HepG2 (cell line): ENCODE measurements around the gene ELOVL7. TPM values are rescaled to one million over a fixed set of nuclear protein-coding genes. Genes with fewer than 3 reads are reported as not detected.

ENCODE experiments used
- ATAC-seq: fragments of 200-7000 bp; cut with Tn5 transposase; 3 replicates; pipeline ENCODE4 v1.9.1; 2020; ENCODE audit warnings: mild to moderate bottlenecking, moderate library complexity
- BruUV-seq: library from RNA; stranded (reverse); fragments of 400-500 nt; replicated peaks from 2 replicates; lab custom pipeline; 2021; lab: Mats Ljungman, UMichigan
- CTCF ChIA-PET: fragments of 300-600 bp; formaldehyde crosslinking; extraction: SDS; loops from one replicate; lab custom pipeline; 2021; ENCODE audit warnings: low total read pairs, inconsistent platforms, low intra/inter-chr PET ratio; lab: Yijun Ruan, JAX
- POLR2A ChIA-PET: fragments of 350-600 bp; sonication (Branson Sonifier 250); formaldehyde crosslinking; loops from one replicate; lab custom pipeline; 2020; ENCODE audit warnings: antibody characterized with exemption, inconsistent platforms; lab: Yijun Ruan, JAX
- DNase-seq: peaks from one replicate; pipeline ENCODE4 v3.0.0-alpha.2; 2015; ENCODE audit warnings: low spot score
- FAIRE-seq: peaks from 3 replicates; lab custom pipeline; 2011; peaks lifted over from hg19 to GRCh38; lab: Jason Lieb, UNC
- H2AFZ ChIP-seq: one replicate; pipeline ENCODE4 v1.6.1; 2011; ENCODE audit warnings: low read length, inconsistent platforms
- H3K27ac ChIP-seq: fragments of 300-600 bp; 3 replicates; pipeline ENCODE4 v1.8.0; 2011; ENCODE audit warnings: mixed run types, mild to moderate bottlenecking, mixed read lengths, low read length, inconsistent platforms; ENCODE audit not compliant: insufficient read depth; ENCODE audit errors: extremely low read length
- H3K27me3 ChIP-seq, 2 experiments: fragments of 200-600 bp in 1 of 2; 2 replicates in 1 of 2; 3 replicates in 1 of 2; pipeline versions ENCODE4 v1.6.0 to v1.8.0; 2011; ENCODE audit warnings: low read length in 2 of 2, mild to moderate bottlenecking in 2 of 2, moderate library complexity in 2 of 2, inconsistent platforms in 1 of 2; ENCODE audit not compliant: insufficient read depth in 2 of 2, control insufficient read depth in 1 of 2
- H3K36me3 ChIP-seq, 2 experiments: fragments of 200-600 bp in 1 of 2; replicated peaks in 1 of 2; 2 replicates in 1 of 2; 3 replicates in 1 of 2; pipeline versions ENCODE4 v1.5.1 to v1.8.0; 2011; ENCODE audit warnings: low read length in 2 of 2, inconsistent platforms in 1 of 2; ENCODE audit not compliant: insufficient read depth in 2 of 2, control insufficient read depth in 1 of 2
- H3K4me1 ChIP-seq: 2 replicates; pipeline ENCODE4 v1.5.1; 2012; ENCODE audit warnings: low read length, inconsistent platforms; ENCODE audit not compliant: insufficient read depth
- H3K4me2 ChIP-seq: 2 replicates; pipeline ENCODE4 v1.6.0; 2011; ENCODE audit warnings: low read depth, low read length, inconsistent platforms
- H3K4me3 ChIP-seq, 3 experiments: fragments of 200-600 bp in 1 of 3; sonication (generic), shearing (Covaris generic) in 1 of 3; replicated peaks in 1 of 3; 2 replicates each; pipeline ENCODE4 v1.5.1; 2011 to 2016; ENCODE audit warnings: low read length in 3 of 3, inconsistent platforms in 2 of 3, low read depth in 2 of 3, mild to moderate bottlenecking in 2 of 3, control low read depth in 1 of 3, mixed read lengths in 1 of 3; ENCODE audit not compliant: insufficient read depth in 1 of 3
- H3K79me2 ChIP-seq: one replicate; pipeline ENCODE4 v1.6.1; 2011; ENCODE audit warnings: low read length, inconsistent platforms; ENCODE audit not compliant: insufficient read depth
- H3K9ac ChIP-seq: 2 replicates; pipeline ENCODE4 v1.6.0; 2011; ENCODE audit warnings: mild to moderate bottlenecking, low read depth, low read length, inconsistent platforms; ENCODE audit not compliant: insufficient read depth
- H3K9me3 ChIP-seq: 2 replicates; pipeline ENCODE4 v1.5.1; 2012; ENCODE audit warnings: mild to moderate bottlenecking, low read length
- H4K20me1 ChIP-seq: 2 replicates; pipeline ENCODE4 v1.6.0; 2011; ENCODE audit warnings: inconsistent platforms, mild to moderate bottlenecking, low read length, moderate library complexity; ENCODE audit not compliant: insufficient read depth
- ARNTL ChIP-seq: sonication (generic); formaldehyde crosslinking; IDR thresholded peaks from 2 replicates; pipeline ENCODE4 v1.4.0; 2020; ENCODE audit warnings: mild to moderate bottlenecking, missing genetic modification reagents
- KDM5A ChIP-seq: fragments of 200-600 bp; sonication (generic); IDR thresholded peaks from 2 replicates; pipeline ENCODE4 v1.7.0; 2018; ENCODE audit warnings: antibody characterized with exemption, mild to moderate bottlenecking, low read length, borderline replicate concordance
- MAFF ChIP-seq: IDR thresholded peaks from 2 replicates; pipeline ENCODE4 v1.6.1; 2011; ENCODE audit warnings: low read depth, low read length, improper control_type of control experiment
- PBX3 ChIP-seq: sonication (generic); formaldehyde crosslinking; IDR thresholded peaks from 2 replicates; pipeline ENCODE4 v1.8.1; 2023; ENCODE audit warnings: missing genetic modification reagents, inconsistent platforms, borderline replicate concordance
- RFX1 ChIP-seq: fragments of 450-650 bp; IDR thresholded peaks from 2 replicates; pipeline ENCODE4 v1.6.1; 2017
- ZNF460 ChIP-seq: sonication (generic); formaldehyde crosslinking; IDR thresholded peaks from 2 replicates; pipeline ENCODE4 v1.5.1; 2020; ENCODE audit warnings: missing genetic modification reagents, mild to moderate bottlenecking, borderline replicate concordance
- ZNF577 ChIP-seq: sonication (generic); formaldehyde crosslinking; IDR thresholded peaks from 2 replicates; pipeline ENCODE4 v1.4.0; 2020; ENCODE audit warnings: mild to moderate bottlenecking, low read depth, missing genetic modification reagents, borderline replicate concordance
- WGBS: methylation state at CpG from one replicate; pipeline ENCODE4 v1.1.6; 2017; ENCODE audit warnings: low lambda C conversion rate; 5-methylcytosine and 5-hydroxymethylcytosine counted together
- in situ Hi-C: cut with HindIII; loops from 2 replicates; pipeline ENCODE4 v1.10.0; 2017; ENCODE audit warnings: low pct_unique_long_range_greater_than_20kb; ENCODE audit not compliant: extremely low pct_ligation_motif_present
- intact Hi-C: fragments of 100-400 bp; cut with micrococcal nuclease; formaldehyde crosslinking; loops from one replicate; pipeline ENCODE4 v1.10.0; 2022; ENCODE audit not compliant: unreplicated experiment
- polyA plus RNA-seq, 8 experiments: library from polyadenylated mRNA; depleted of rRNA in 3 of 8; stranded (reverse) in 7 of 8; unstranded in 1 of 8; fragments of >200 nt; fragmentation: Illumina TruSeq in 4 of 8; extraction: Trizol in 4 of 8; gene quantifications; 2 replicates each; pipeline versions ENCODE4 v1.2.1 to v1.2.3, GENCODE V29; 2011 to 2016; ENCODE audit warnings: low read depth in 4 of 8, missing spikeins in 1 of 8, mixed read lengths in 1 of 8; ENCODE audit not compliant: insufficient read depth in 1 of 8
- total RNA-seq, 5 experiments: library from RNA; depleted of rRNA; stranded (reverse); fragments of >200 nt; fragmentation: Illumina TruSeq; extraction: Trizol; gene quantifications; 2 replicates each; pipeline ENCODE4 v1.2.3, GENCODE V29; 2016; ENCODE audit warnings: low read depth in 1 of 5
- TF ChIP-seq, protein P1 (sequence below): sonication (generic); formaldehyde crosslinking; IDR thresholded peaks from 2 replicates; pipeline ENCODE4 v1.5.1; 2020; ENCODE audit warnings: missing genetic modification reagents, mild to moderate bottlenecking, borderline replicate concordance

The ELOVL7 gene
- total and polyA plus RNA-seq, 2 of the 13 experiments (the other 11 are each of a cell fraction or from before 2014, with no cell fraction given) = 4.5 to 7.3 TPM

DNA sequence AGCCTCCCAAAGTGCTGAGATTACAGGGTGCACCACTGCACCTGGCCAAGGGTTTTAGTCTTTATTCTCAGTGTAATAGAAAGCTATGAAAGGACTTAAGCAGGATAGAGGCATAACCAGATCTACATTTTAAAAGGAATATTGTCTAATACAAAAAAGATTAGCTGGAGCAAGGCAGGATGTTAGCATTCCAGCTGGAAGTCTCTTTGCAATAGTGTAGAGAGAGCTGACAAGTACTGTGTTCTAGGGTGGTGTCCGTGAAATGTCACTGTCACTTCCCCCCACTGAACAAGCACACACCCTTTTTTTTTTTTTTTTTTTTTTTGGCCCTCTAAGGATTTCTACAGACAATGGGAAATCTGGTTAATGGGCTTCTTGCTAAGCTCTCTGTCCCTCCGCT lies 119.9 kb downstream of the ELOVL7 start:
- FAIRE-seq = no peak
- Histone ChIP-seq H4K20me1 (no peaks in the 10 kb centered on the region), H3K9me3 (no peaks in the 10 kb centered on the region)
- no peak for ATAC-seq
- no TSS peak for BruUV-seq
- in situ Hi-C loops = no loop called here
- TF ChIP-seq KDM5A = no peak
- TF ChIP-seq ZNF460 (CRISPR knock-in tag) = no peak
- no peak for TF ChIP-seq PBX3 (CRISPR knock-in tag)
- no peak for TF ChIP-seq MAFF
- TF ChIP-seq ZNF577 (CRISPR knock-in tag) = no peak
- no peak for TF ChIP-seq RFX1
- TF ChIP-seq, all 625 proteins: peak for 0
- intact Hi-C loops = no loop called here
- no peak overlapping the region for H3K4me3 ChIP-seq
- H2AFZ ChIP-seq = no peak overlapping the region
- ChIA-PET CTCF (no interaction called here), POLR2A (no interaction called here)
- DNase-seq = no peak
- no peaks in the 10 kb centered on the region for H3K36me3 ChIP-seq
- no peaks in the 10 kb centered on the region for H3K4me1 ChIP-seq
- WGBS = 48% methylated on average over 2 of the region's 2 CpGs
- no peak overlapping the region for H3K27ac ChIP-seq
- H3K79me2 ChIP-seq = no peaks in the 10 kb centered on the region
- H3K9ac ChIP-seq = no peak overlapping the region
- H3K27me3 ChIP-seq = no peaks in the 10 kb centered on the region; a peak in 2 of 5 replicates
- no peak overlapping the region for H3K4me2 ChIP-seq

DNA sequence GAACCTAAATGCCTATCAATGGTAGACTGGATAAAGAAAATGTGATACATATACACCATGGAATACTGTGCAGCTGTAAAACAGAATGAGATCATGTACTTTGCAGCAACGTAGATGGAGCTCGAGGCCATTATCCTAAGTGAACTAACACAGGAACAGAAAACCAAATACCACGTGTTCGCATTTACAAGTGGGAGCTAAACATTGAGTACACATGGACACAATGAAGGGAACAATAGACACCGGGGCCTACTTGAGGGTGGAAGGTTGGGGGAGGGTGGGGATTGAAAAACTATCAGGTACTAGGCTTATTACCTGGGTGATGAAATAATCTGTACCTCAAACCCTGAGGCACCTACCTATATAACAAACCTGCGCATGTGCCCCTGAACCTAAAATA lies 121.7 kb downstream of the ELOVL7 start:
- 13% methylated on average over 6 of the region's 6 CpGs for WGBS
- Histone ChIP-seq H3K79me2 (no peaks in the 10 kb centered on the region), H3K36me3 (no peaks in the 10 kb centered on the region), H2AFZ (no peak overlapping the region), H3K4me3 (no peak overlapping the region), H4K20me1 (no peaks in the 10 kb centered on the region), H3K9me3 (no peaks in the 10 kb centered on the region), H3K27ac (no peak overlapping the region), H3K9ac (no peak overlapping the region), H3K4me1 (no peaks in the 10 kb centered on the region), H3K4me2 (no peak overlapping the region), H3K27me3 (no peaks in the 10 kb centered on the region; a peak in 2 of 5 replicates)
- ChIA-PET CTCF (no interaction called here), POLR2A (no interaction called here)
- in situ Hi-C loops (no loop called here), intact Hi-C loops (no loop called here)
- no peak for DNase-seq
- BruUV-seq = no TSS peak
- ATAC-seq = no peak
- FAIRE-seq = no peak
- no peak for TF ChIP-seq ARNTL (CRISPR knock-in tag)
- TF ChIP-seq, protein P1, sequence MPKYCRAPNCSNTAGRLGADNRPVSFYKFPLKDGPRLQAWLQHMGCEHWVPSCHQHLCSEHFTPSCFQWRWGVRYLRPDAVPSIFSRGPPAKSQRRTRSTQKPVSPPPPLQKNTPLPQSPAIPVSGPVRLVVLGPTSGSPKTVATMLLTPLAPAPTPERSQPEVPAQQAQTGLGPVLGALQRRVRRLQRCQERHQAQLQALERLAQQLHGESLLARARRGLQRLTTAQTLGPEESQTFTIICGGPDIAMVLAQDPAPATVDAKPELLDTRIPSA (CRISPR knock-in tag) = no peak
